K562 (cell line): ENCODE results near the gene CMTR1. TPM values are rescaled to one million over a fixed set of nuclear protein-coding genes. Genes with fewer than 3 reads are reported as not detected.

Source experiments
- ARNT ChIP-seq, 2 experiments: fragments of 450-650 bp; IDR thresholded peaks; 2 replicates each; pipeline ENCODE4 v1.6.1; 2016; ENCODE audit warnings: mild to moderate bottlenecking in 1 of 2
- CXXC5 ChIP-seq: fragments of 250-450 bp; sonication (Bioruptor Pico); IDR thresholded peaks from 2 replicates; pipeline ENCODE4 v1.8.0; 2022; ENCODE audit warnings: inconsistent platforms, mild to moderate bottlenecking, moderate library complexity
- ETS2 ChIP-seq: IDR thresholded peaks from 2 replicates; pipeline ENCODE4 v1.6.1; 2016; ENCODE audit warnings: borderline replicate concordance, missing genetic modification characterization, mild to moderate bottlenecking, moderate library complexity, missing compliant biosample characterization; ENCODE audit not compliant: poor library complexity, severe bottlenecking
- FUS ChIP-seq: fragments of 200-400 bp; formaldehyde crosslinking; optimal IDR thresholded peaks from 2 replicates; pipeline ENCODE3; 2017; ENCODE audit warnings: low read depth, low read length
- HES1 ChIP-seq: fragments of 450-650 bp; IDR thresholded peaks from 2 replicates; pipeline ENCODE4 v1.6.1; 2016; ENCODE audit warnings: low read depth, mild to moderate bottlenecking, moderate library complexity
- HSF4 ChIP-seq: fragments of 250-450 bp; sonication (Bioruptor Pico); IDR thresholded peaks from 2 replicates; pipeline ENCODE4 v2.1.2; 2022; ENCODE audit warnings: mild to moderate bottlenecking, moderate library complexity, borderline replicate concordance
- KLF1 ChIP-seq: fragments of 450-650 bp; IDR thresholded peaks from 2 replicates; pipeline ENCODE4 v1.6.1; 2016; ENCODE audit warnings: missing genetic modification characterization, missing compliant biosample characterization
- MLX ChIP-seq, 2 experiments: fragments of 450-650 bp in 1 of 2; sonication (generic) in 1 of 2; formaldehyde crosslinking; conservative IDR thresholded peaks; 2 replicates each; pipeline versions ENCODE4 v1.4.0 to v1.8.1; 2020 to 2022; ENCODE audit warnings: mild to moderate bottlenecking in 1 of 2, missing genetic modification reagents in 1 of 2
- MTA2 ChIP-seq: fragments of 450-650 bp; IDR thresholded peaks from 2 replicates; pipeline ENCODE4 v1.6.1; 2016; ENCODE audit warnings: low read depth
- MYNN ChIP-seq, 2 experiments: sonication (generic); formaldehyde crosslinking in 1 of 2; IDR thresholded peaks; 2 replicates each; pipeline versions ENCODE4 v1.5.0 to v1.6.1; 2016 to 2020; ENCODE audit warnings: antibody characterized with exemption in 1 of 2, missing genetic modification reagents in 1 of 2
- NFRKB ChIP-seq: fragments of 450-650 bp; IDR thresholded peaks from 2 replicates; pipeline ENCODE4 v1.6.1; 2016; ENCODE audit warnings: low read depth
- PHB2 ChIP-seq: fragments of 450-650 bp; IDR thresholded peaks from 2 replicates; pipeline ENCODE4 v1.6.1; 2017; ENCODE audit warnings: low read depth
- SIN3B ChIP-seq: fragments of 450-650 bp; IDR thresholded peaks from 2 replicates; pipeline ENCODE4 v1.6.1; 2017; ENCODE audit warnings: low read depth, mild to moderate bottlenecking, moderate library complexity
- SP2 ChIP-seq: IDR thresholded peaks from 2 replicates; pipeline ENCODE4 v1.6.1; 2011; ENCODE audit warnings: mild to moderate bottlenecking, low read depth, low read length, moderate library complexity; ENCODE audit not compliant: poor library complexity, severe bottlenecking; ENCODE audit errors: extremely low read depth
- ZNF175 ChIP-seq: fragments of 200-800 bp; sonication (Bioruptor generic); IDR thresholded peaks from 2 replicates; pipeline ENCODE4 v1.6.1; 2016; ENCODE audit warnings: low read depth, mild to moderate bottlenecking, missing genetic modification characterization, missing compliant biosample characterization
- ZNF639 ChIP-seq, 2 experiments: fragments of 200-800 bp in 1 of 2; sonication (Bioruptor generic) in 1 of 2; sonication (generic) in 1 of 2; formaldehyde crosslinking in 1 of 2; IDR thresholded peaks in 1 of 2; conservative IDR thresholded peaks in 1 of 2; 2 replicates each; pipeline versions ENCODE4 v1.5.0 to v1.6.1; 2016 to 2020; ENCODE audit warnings: missing compliant biosample characterization in 1 of 2, missing genetic modification characterization in 1 of 2, missing genetic modification reagents in 1 of 2
- polyA plus RNA-seq, 8 experiments: library from polyadenylated mRNA; depleted of rRNA in 4 of 8; stranded (reverse) in 5 of 8; unstranded in 3 of 8; fragments of >200 nt; fragmentation: Nextera tagmentation in 2 of 8; fragmentation: Illumina TruSeq in 1 of 8; extraction: Ambion mirVana in 2 of 8; extraction: Trizol in 1 of 8; gene quantifications; 2 replicates each; pipeline versions ENCODE4 v1.2.1 to v1.2.3, GENCODE V29; 2011 to 2014; ENCODE audit warnings: inconsistent platforms in 1 of 8, missing spikeins in 1 of 8
- total RNA-seq, 7 experiments: library from RNA; depleted of rRNA in 6 of 7; stranded (reverse); fragments of >200 nt in 6 of 7; fragmentation: Illumina TruSeq in 2 of 7; extraction: Trizol in 2 of 7; gene quantifications; 2 replicates each; pipeline versions ENCODE4 v1.2.1 to v1.2.3, GENCODE V29; 2011 to 2021; ENCODE audit warnings: low replicate concordance in 1 of 7
- TF ChIP-seq, protein P1 (sequence below): sonication (generic); formaldehyde crosslinking; IDR thresholded peaks from 2 replicates; pipeline ENCODE4 v1.8.1; 2023; ENCODE audit warnings: mild to moderate bottlenecking, missing genetic modification reagents
- TF ChIP-seq, protein P2 (sequence below): IDR thresholded peaks from 2 replicates; pipeline ENCODE4 v1.6.1; 2016; ENCODE audit warnings: missing genetic modification characterization, missing compliant biosample characterization
- TF ChIP-seq, protein P3 (sequence below): fragments of 450-650 bp; conservative IDR thresholded peaks from 2 replicates; pipeline ENCODE4 v1.6.1; 2016; ENCODE audit warnings: missing genetic modification characterization, low read depth, mild to moderate bottlenecking, missing compliant biosample characterization, moderate library complexity

Gene CMTR1
- total and polyA plus RNA-seq, 9 of the 15 experiments (the other 6 are each of a cell fraction or from before 2014, with no cell fraction given): 2.9 to 63.5 (median 49.5) TPM

GRCh38 chr6:37426945-37427510 lies 6.0 kb upstream of the CMTR1 start (continued):
- TF ChIP-seq HSF4 (CRISPR knock-in tag): peak; percentile 47; the same call in 1 of the 2 replicates
- no peak for TF ChIP-seq ETS2
- no peak for TF ChIP-seq MLX (CRISPR knock-in tag; conservative IDR thresholded peaks at IDR 0.05)
- peak in 1 of 2 experiments; percentile 89; a peak in 2 of 4 replicates for TF ChIP-seq ZNF639 (CRISPR knock-in tag; conservative IDR thresholded peaks at IDR 0.05 in 1 of 2, IDR thresholded peaks at IDR 0.05 in 1 of 2)
- no peak for TF ChIP-seq SP2
- TF ChIP-seq FUS: no peak
- TF ChIP-seq, protein P1, sequence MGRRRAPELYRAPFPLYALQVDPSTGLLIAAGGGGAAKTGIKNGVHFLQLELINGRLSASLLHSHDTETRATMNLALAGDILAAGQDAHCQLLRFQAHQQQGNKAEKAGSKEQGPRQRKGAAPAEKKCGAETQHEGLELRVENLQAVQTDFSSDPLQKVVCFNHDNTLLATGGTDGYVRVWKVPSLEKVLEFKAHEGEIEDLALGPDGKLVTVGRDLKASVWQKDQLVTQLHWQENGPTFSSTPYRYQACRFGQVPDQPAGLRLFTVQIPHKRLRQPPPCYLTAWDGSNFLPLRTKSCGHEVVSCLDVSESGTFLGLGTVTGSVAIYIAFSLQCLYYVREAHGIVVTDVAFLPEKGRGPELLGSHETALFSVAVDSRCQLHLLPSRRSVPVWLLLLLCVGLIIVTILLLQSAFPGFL (CRISPR knock-in tag): no peak
- no peak for TF ChIP-seq HES1
- peak; percentile 71 for TF ChIP-seq CXXC5 (CRISPR knock-in tag)
- TF ChIP-seq SIN3B: no peak
- no peak for TF ChIP-seq KLF1 (tag)
- TF ChIP-seq NFRKB: peak; percentile 89
- peak; percentile 84 for TF ChIP-seq ZNF175
- no peak for TF ChIP-seq MTA2
- TF ChIP-seq, protein P2, sequence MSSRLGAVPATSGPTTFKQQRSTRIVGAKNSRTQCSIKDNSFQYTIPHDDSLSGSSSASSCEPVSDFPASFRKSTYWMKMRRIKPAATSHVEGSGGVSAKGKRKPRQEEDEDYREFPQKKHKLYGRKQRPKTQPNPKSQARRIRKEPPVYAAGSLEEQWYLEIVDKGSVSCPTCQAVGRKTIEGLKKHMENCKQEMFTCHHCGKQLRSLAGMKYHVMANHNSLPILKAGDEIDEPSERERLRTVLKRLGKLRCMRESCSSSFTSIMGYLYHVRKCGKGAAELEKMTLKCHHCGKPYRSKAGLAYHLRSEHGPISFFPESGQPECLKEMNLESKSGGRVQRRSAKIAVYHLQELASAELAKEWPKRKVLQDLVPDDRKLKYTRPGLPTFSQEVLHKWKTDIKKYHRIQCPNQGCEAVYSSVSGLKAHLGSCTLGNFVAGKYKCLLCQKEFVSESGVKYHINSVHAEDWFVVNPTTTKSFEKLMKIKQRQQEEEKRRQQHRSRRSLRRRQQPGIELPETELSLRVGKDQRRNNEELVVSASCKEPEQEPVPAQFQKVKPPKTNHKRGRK (tag): no peak
- TF ChIP-seq, protein P3, sequence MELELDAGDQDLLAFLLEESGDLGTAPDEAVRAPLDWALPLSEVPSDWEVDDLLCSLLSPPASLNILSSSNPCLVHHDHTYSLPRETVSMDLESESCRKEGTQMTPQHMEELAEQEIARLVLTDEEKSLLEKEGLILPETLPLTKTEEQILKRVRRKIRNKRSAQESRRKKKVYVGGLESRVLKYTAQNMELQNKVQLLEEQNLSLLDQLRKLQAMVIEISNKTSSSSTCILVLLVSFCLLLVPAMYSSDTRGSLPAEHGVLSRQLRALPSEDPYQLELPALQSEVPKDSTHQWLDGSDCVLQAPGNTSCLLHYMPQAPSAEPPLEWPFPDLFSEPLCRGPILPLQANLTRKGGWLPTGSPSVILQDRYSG (tag): peak; percentile 78; the same call in 1 of the 2 replicates
- no peak for TF ChIP-seq MYNN (IDR thresholded peaks at IDR 0.05)
- TF ChIP-seq MYNN (CRISPR knock-in tag; IDR thresholded peaks at IDR 0.05): no peak
- no peak for TF ChIP-seq PHB2
- TF ChIP-seq ARNT (IDR thresholded peaks at IDR 0.05): no peak
